ENCODE measurements around the gene PLA2G4D.

PLA2G4D gene

DNA sequence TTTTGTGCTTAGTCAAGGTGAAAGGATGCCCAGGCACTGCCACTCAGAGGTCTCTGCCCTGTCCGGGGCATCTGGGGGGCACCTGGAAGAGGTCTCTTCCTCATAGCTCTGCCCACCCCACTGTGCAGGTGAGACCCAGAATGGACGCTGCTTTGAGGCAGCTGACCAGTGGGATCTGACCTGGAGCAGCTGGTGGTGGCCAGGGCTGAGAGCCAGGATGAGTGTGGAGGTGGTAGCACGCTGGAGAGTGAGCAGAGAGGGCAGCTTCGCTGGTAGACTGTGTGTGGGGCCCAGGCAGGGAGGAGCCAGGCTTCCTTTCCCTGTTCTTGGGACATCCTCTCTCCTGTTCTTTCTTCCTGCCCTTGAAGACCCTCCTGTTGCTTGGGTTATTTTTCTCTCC is 41.4 kb downstream of the PLA2G4D start:
- no peak for ATAC-seq
- no peak for TF ChIP-seq ISL1 (CRISPR knock-in tag; IDR thresholded peaks at IDR 0.05)
- TF ChIP-seq, protein P1, sequence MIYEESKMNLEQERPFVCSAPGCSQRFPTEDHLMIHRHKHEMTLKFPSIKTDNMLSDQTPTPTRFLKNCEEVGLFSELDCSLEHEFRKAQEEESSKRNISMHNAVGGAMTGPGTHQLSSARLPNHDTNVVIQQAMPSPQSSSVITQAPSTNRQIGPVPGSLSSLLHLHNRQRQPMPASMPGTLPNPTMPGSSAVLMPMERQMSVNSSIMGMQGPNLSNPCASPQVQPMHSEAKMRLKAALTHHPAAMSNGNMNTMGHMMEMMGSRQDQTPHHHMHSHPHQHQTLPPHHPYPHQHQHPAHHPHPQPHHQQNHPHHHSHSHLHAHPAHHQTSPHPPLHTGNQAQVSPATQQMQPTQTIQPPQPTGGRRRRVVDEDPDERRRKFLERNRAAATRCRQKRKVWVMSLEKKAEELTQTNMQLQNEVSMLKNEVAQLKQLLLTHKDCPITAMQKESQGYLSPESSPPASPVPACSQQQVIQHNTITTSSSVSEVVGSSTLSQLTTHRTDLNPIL (CRISPR knock-in tag; IDR thresholded peaks at IDR 0.05; ENCODE audit: low read depth), result no peak
- TF ChIP-seq, protein P2, sequence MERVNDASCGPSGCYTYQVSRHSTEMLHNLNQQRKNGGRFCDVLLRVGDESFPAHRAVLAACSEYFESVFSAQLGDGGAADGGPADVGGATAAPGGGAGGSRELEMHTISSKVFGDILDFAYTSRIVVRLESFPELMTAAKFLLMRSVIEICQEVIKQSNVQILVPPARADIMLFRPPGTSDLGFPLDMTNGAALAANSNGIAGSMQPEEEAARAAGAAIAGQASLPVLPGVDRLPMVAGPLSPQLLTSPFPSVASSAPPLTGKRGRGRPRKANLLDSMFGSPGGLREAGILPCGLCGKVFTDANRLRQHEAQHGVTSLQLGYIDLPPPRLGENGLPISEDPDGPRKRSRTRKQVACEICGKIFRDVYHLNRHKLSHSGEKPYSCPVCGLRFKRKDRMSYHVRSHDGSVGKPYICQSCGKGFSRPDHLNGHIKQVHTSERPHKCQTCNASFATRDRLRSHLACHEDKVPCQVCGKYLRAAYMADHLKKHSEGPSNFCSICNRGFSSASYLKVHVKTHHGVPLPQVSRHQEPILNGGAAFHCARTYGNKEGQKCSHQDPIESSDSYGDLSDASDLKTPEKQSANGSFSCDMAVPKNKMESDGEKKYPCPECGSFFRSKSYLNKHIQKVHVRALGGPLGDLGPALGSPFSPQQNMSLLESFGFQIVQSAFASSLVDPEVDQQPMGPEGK (CRISPR knock-in tag; IDR thresholded peaks at IDR 0.05; ENCODE audit: borderline replicate concordance), result no peak
- no peak for TF ChIP-seq OSR1 (CRISPR knock-in tag; IDR thresholded peaks at IDR 0.05)
- no peak for TF ChIP-seq ARNTL (CRISPR knock-in tag; IDR thresholded peaks at IDR 0.05; ENCODE audit: borderline replicate concordance, low read depth)
- TF ChIP-seq, protein P3, sequence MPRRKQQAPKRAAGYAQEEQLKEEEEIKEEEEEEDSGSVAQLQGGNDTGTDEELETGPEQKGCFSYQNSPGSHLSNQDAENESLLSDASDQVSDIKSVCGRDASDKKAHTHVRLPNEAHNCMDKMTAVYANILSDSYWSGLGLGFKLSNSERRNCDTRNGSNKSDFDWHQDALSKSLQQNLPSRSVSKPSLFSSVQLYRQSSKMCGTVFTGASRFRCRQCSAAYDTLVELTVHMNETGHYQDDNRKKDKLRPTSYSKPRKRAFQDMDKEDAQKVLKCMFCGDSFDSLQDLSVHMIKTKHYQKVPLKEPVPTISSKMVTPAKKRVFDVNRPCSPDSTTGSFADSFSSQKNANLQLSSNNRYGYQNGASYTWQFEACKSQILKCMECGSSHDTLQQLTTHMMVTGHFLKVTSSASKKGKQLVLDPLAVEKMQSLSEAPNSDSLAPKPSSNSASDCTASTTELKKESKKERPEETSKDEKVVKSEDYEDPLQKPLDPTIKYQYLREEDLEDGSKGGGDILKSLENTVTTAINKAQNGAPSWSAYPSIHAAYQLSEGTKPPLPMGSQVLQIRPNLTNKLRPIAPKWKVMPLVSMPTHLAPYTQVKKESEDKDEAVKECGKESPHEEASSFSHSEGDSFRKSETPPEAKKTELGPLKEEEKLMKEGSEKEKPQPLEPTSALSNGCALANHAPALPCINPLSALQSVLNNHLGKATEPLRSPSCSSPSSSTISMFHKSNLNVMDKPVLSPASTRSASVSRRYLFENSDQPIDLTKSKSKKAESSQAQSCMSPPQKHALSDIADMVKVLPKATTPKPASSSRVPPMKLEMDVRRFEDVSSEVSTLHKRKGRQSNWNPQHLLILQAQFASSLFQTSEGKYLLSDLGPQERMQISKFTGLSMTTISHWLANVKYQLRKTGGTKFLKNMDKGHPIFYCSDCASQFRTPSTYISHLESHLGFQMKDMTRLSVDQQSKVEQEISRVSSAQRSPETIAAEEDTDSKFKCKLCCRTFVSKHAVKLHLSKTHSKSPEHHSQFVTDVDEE (CRISPR knock-in tag; IDR thresholded peaks at IDR 0.05), result no peak

DNA sequence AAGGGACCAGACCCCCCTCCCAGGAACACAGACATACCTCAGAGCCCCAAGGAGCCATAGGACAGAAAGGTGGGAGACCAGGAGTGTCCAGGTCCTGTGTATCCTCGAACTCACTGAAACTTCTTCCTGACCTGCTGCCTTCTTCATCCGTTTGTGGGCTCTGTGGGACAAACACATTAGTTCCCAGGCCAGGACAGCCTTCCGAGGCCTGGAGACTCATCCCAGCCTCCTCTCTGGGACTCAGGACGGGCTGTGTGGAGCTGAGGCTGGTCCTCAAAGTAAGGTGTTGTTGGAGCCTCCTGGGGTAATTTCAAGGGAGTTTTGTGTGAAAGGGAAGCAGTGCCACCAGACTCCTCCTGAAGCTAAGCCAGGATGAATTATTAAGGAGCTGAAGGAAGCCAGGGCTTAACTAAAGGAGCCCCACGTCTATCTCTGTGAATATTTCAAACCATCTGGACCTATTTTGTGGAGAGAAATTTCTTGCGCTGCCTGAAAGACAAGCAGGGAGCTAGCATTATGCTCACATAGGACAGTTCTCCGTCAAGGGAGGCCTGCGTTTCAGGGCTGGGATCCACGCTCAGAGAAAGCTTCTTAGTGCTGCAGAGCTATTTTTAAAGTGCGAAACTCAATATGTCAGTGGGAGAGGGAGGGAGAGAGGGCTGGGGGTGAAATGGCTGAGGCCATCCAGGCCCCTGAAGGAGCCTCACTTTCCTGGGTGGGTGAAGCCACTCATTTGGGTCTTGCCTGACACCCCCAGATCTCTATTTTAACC is 43.7 kb downstream of the PLA2G4D start:
- no peak for TF ChIP-seq ARNTL (CRISPR knock-in tag; IDR thresholded peaks at IDR 0.05; ENCODE audit: borderline replicate concordance, low read depth)
- no peak for TF ChIP-seq TOX (CRISPR knock-in tag; IDR thresholded peaks at IDR 0.05; ENCODE audit: borderline replicate concordance)
- no peak for TF ChIP-seq CSDC2 (CRISPR knock-in tag; IDR thresholded peaks at IDR 0.05)
- TF ChIP-seq, protein P3 (CRISPR knock-in tag; IDR thresholded peaks at IDR 0.05), result no peak
- no peak for TF ChIP-seq ZC3H10 (CRISPR knock-in tag; IDR thresholded peaks at IDR 0.05)
- TF ChIP-seq ZNF70 (CRISPR knock-in tag; IDR thresholded peaks at IDR 0.05), result no peak
- TF ChIP-seq GLIS3 (CRISPR knock-in tag; IDR thresholded peaks at IDR 0.05), result no peak
- TF ChIP-seq, protein P1 (CRISPR knock-in tag; IDR thresholded peaks at IDR 0.05; ENCODE audit: low read depth), result no peak
- TF ChIP-seq, protein P4, sequence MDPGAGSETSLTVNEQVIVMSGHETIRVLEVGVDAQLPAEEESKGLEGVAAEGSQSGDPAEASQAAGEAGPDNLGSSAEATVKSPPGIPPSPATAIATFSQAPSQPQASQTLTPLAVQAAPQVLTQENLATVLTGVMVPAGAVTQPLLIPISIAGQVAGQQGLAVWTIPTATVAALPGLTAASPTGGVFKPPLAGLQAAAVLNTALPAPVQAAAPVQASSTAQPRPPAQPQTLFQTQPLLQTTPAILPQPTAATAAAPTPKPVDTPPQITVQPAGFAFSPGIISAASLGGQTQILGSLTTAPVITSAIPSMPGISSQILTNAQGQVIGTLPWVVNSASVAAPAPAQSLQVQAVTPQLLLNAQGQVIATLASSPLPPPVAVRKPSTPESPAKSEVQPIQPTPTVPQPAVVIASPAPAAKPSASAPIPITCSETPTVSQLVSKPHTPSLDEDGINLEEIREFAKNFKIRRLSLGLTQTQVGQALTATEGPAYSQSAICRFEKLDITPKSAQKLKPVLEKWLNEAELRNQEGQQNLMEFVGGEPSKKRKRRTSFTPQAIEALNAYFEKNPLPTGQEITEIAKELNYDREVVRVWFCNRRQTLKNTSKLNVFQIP (CRISPR knock-in tag; IDR thresholded peaks at IDR 0.05; ENCODE audit: borderline replicate concordance, low read depth), result no peak
- TF ChIP-seq ZFP3 (CRISPR knock-in tag; IDR thresholded peaks at IDR 0.05), result no peak
- no peak for TF ChIP-seq BACH2 (CRISPR knock-in tag; IDR thresholded peaks at IDR 0.05; ENCODE audit: borderline replicate concordance)
- TF ChIP-seq SNAI2 (CRISPR knock-in tag; IDR thresholded peaks at IDR 0.05), result no peak
- ATAC-seq, result no peak

DNA sequence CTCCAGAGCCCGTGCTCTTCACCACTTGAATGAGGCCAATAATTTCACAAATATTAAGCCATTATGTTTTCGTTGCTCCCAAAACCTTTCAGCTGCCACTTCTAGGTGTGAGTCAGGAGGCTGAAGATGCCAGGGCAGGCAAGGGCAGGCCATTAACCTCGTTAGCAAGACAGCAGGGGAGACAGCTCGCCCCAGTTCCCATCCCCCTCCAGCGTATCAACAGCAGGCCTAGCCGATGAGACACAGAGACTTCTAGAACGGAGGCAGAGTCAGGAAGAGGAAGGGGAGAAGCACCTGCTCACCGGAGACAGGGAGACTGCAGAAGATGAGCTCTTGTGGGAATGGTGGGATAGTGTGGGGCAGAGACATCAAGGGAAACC is 45.6 kb downstream of the PLA2G4D start:
- ATAC-seq, result no peak
- TF ChIP-seq GLIS3 (CRISPR knock-in tag; IDR thresholded peaks at IDR 0.05), result no peak
- TF ChIP-seq, protein P5, sequence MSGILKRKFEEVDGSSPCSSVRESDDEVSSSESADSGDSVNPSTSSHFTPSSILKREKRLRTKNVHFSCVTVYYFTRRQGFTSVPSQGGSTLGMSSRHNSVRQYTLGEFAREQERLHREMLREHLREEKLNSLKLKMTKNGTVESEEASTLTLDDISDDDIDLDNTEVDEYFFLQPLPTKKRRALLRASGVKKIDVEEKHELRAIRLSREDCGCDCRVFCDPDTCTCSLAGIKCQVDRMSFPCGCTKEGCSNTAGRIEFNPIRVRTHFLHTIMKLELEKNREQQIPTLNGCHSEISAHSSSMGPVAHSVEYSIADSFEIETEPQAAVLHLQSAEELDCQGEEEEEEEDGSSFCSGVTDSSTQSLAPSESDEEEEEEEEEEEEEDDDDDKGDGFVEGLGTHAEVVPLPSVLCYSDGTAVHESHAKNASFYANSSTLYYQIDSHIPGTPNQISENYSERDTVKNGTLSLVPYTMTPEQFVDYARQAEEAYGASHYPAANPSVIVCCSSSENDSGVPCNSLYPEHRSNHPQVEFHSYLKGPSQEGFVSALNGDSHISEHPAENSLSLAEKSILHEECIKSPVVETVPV (CRISPR knock-in tag; IDR thresholded peaks at IDR 0.05), result no peak
- TF ChIP-seq TCF4 (CRISPR knock-in tag; IDR thresholded peaks at IDR 0.05; ENCODE audit: borderline replicate concordance), result no peak
- no peak for TF ChIP-seq PPARA (CRISPR knock-in tag; IDR thresholded peaks at IDR 0.05; ENCODE audit: borderline replicate concordance)
